OCI-LY7 (cell line): Measurements from ENCODE around the gene OR51B6. TPM values are rescaled to one million over a fixed set of nuclear protein-coding genes. Genes with fewer than 3 reads are reported as not detected.

Experiments used
- BruUV-seq: library from RNA; stranded (reverse); fragments of 400-500 nt; replicated peaks from 2 replicates; lab custom pipeline; 2021; lab: Mats Ljungman, UMichigan
- CTCF ChIA-PET: fragments of 300-600 bp; sonication (Branson Sonifier 250); formaldehyde crosslinking; loops from one replicate; lab custom pipeline; 2022; ENCODE audit warnings: antibody characterized with exemption; ENCODE audit not compliant: unreplicated experiment; lab: Charles Lee
- POLR2A ChIA-PET: fragments of 300-600 bp; sonication (Branson Sonifier 250); formaldehyde crosslinking; loops from one replicate; lab custom pipeline; 2022; ENCODE audit warnings: antibody characterized with exemption; lab: Charles Lee
- DNase-seq: peaks from one replicate; pipeline ENCODE4 v3.0.0-alpha.2; 2015; ENCODE audit warnings: low spot score
- H2AFZ ChIP-seq: fragments of 200-600 bp; sonication (generic), shearing (Covaris generic); 2 replicates; pipeline ENCODE4 v1.6.1; 2014; ENCODE audit warnings: mild to moderate bottlenecking, antibody characterized with exemption, low read length, moderate library complexity
- H3K27ac ChIP-seq: fragments of 200-600 bp; sonication (generic); 2 replicates; pipeline ENCODE4 v1.5.1; 2014; ENCODE audit warnings: mixed run types, low read depth, mild to moderate bottlenecking, moderate library complexity, low read length, inconsistent platforms; ENCODE audit not compliant: poor library complexity, severe bottlenecking
- H3K36me3 ChIP-seq: fragments of 200-600 bp; sonication (generic); 2 replicates; pipeline ENCODE4 v1.6.1; 2014; ENCODE audit warnings: mild to moderate bottlenecking, antibody characterized with exemption, low read length, moderate library complexity, mixed read lengths; ENCODE audit not compliant: insufficient read depth
- H3K4me1 ChIP-seq: fragments of 200-600 bp; sonication (generic); 2 replicates; pipeline ENCODE4 v1.5.1; 2014; ENCODE audit warnings: mild to moderate bottlenecking, low read length; ENCODE audit not compliant: insufficient read depth, poor library complexity, severe bottlenecking
- H3K4me2 ChIP-seq: fragments of 200-600 bp; sonication (generic); 2 replicates; pipeline ENCODE4 v1.6.1; 2014; ENCODE audit warnings: mild to moderate bottlenecking, low read length
- H3K4me3 ChIP-seq: fragments of 200-600 bp; sonication (generic); 2 replicates; pipeline ENCODE4 v1.5.1; 2014; ENCODE audit warnings: mild to moderate bottlenecking, low read depth, low read length; ENCODE audit not compliant: poor library complexity, severe bottlenecking
- H3K79me2 ChIP-seq: fragments of 200-600 bp; sonication (generic); 2 replicates; pipeline ENCODE4 v1.6.1; 2016; ENCODE audit warnings: low read depth, mild to moderate bottlenecking, low read length, moderate library complexity, mixed read lengths; ENCODE audit not compliant: insufficient read depth
- H3K9me2 ChIP-seq: fragments of 200-600 bp; sonication (generic); 2 replicates; pipeline ENCODE4 v1.6.1; 2016; ENCODE audit warnings: mild to moderate bottlenecking, low read length, mixed read lengths; ENCODE audit not compliant: insufficient read depth
- H3K9me3 ChIP-seq: fragments of 200-600 bp; sonication (generic); 2 replicates; pipeline ENCODE4 v1.6.1; 2014; ENCODE audit warnings: mild to moderate bottlenecking, mixed run types, low read length, mixed read lengths
- H4K20me1 ChIP-seq: fragments of 200-600 bp; sonication (generic); 2 replicates; pipeline ENCODE4 v1.6.1; 2014; ENCODE audit warnings: mild to moderate bottlenecking, antibody characterized with exemption, low read length, moderate library complexity, mixed read lengths; ENCODE audit not compliant: insufficient read depth
- CTCF ChIP-seq: fragments of 200-600 bp; sonication (generic); conservative IDR thresholded peaks from 2 replicates; pipeline ENCODE4 v1.5.1; 2014; ENCODE audit warnings: mild to moderate bottlenecking, antibody characterized with exemption, low read length, moderate library complexity, mixed read lengths
- EZH2phosphoT487 ChIP-seq: fragments of 200-600 bp; sonication (generic); IDR thresholded peaks from 2 replicates; pipeline ENCODE4 v1.6.1; 2018; ENCODE audit warnings: low read depth, borderline replicate concordance, mild to moderate bottlenecking, mixed run types, antibody characterized with exemption, low read length, moderate library complexity, mixed read lengths
- intact Hi-C: fragments of 100-400 bp; cut with micrococcal nuclease; formaldehyde crosslinking; loops from one replicate; pipeline ENCODE4 v1.10.0; 2022; ENCODE audit not compliant: unreplicated experiment
- small RNA-seq: library from RNA; depleted of rRNA; stranded (forward); fragments of <200 nt; gene quantifications from one replicate; pipeline ENCODE3, GENCODE V24; 2014
- total RNA-seq, 2 experiments: library from RNA; depleted of rRNA in 1 of 2; stranded (reverse); fragments of >200 nt in 1 of 2; shearing (Covaris generic) in 1 of 2; gene quantifications; 2 replicates each; pipeline ENCODE4 v1.2.3, GENCODE V29; 2014 to 2022

OR51B6 gene
- total RNA-seq, 2 experiments from 2014 or later = not detected

- H3K4me1 ChIP-seq = no peaks in the 10 kb centered on the region
- DNase-seq = no peak
- no peaks in the 10 kb centered on the region for H3K79me2 ChIP-seq
- no peaks in the 10 kb centered on the region for H3K9me3 ChIP-seq
- no peaks in the 10 kb centered on the region for H3K9me2 ChIP-seq
- POLR2A ChIA-PET = interaction anchor here (0.7 kb wide), 1 partner anchor 690 kb away, joined by 3 read pairs; no protein-coding TSS in a partner anchor
- no peak overlapping the region for H3K27ac ChIP-seq
- no TSS peak for BruUV-seq
- intact Hi-C loops = no loop called here
- H3K36me3 ChIP-seq = no peaks in the 10 kb centered on the region
- H3K4me3 ChIP-seq = no peak overlapping the region
- no peak for TF ChIP-seq CTCF
- no peak for TF ChIP-seq EZH2phosphoT487
- CTCF ChIA-PET = no interaction called here
- no peak overlapping the region for H3K4me2 ChIP-seq
- no peaks in the 10 kb centered on the region for H4K20me1 ChIP-seq
- H2AFZ ChIP-seq = no peak overlapping the region
These were observed 42.8 kb downstream of the OR51B6 start for GRCh38 chr11:5394091-5394490.

GRCh38 chr11:5398936-5399335 is 47.6 kb downstream of the OR51B6 start:
- ChIA-PET POLR2A (interaction anchor here (0.6 kb wide), 1 partner anchor 11 kb away, joined by 5 read pairs; no protein-coding TSS in a partner anchor), CTCF (no interaction called here)
- intact Hi-C loops = no loop called here
- H4K20me1 ChIP-seq = no peaks in the 10 kb centered on the region
- H3K79me2 ChIP-seq = no peaks in the 10 kb centered on the region
- BruUV-seq = no TSS peak
- H3K4me2 ChIP-seq = no peak overlapping the region
- H3K27ac ChIP-seq = no peak overlapping the region
- no peak for DNase-seq
- no peaks in the 10 kb centered on the region for H3K9me3 ChIP-seq
- no peaks in the 10 kb centered on the region for H3K36me3 ChIP-seq
- no peaks in the 10 kb centered on the region for H3K9me2 ChIP-seq
- no peaks in the 10 kb centered on the region for H3K4me1 ChIP-seq
- TF ChIP-seq CTCF = no peak
- TF ChIP-seq EZH2phosphoT487 = no peak
- H3K4me3 ChIP-seq = no peak overlapping the region
- H2AFZ ChIP-seq = no peak overlapping the region

Small RNA genes lying within 50 kb of the gene (small RNA-seq; reads per million reads assigned to genes)
- not detected for gene AC104389.3

Other genes with a start within 250 kb of the OR51B6 start
- not detected in 2 replicates for gene OR52A5, start 213.2 kb upstream of the OR51B6 start, total RNA-seq (2014; rRNA removed; shearing (Covaris generic))
- gene OR52A5, start 213.2 kb upstream of the OR51B6 start, total RNA-seq (2022) = not detected in 2 replicates
- not detected in 2 replicates for gene OR52A1, start 196.8 kb upstream of the OR51B6 start, total RNA-seq (2014; rRNA removed; shearing (Covaris generic))
- not detected in 2 replicates for gene OR52A1, start 196.8 kb upstream of the OR51B6 start, total RNA-seq (2022)
- not detected in 2 replicates for gene OR51V1, start 150.8 kb upstream of the OR51B6 start, total RNA-seq (2014; rRNA removed; shearing (Covaris generic))
- not detected in 2 replicates for gene OR51V1, start 150.8 kb upstream of the OR51B6 start, total RNA-seq (2022)
- not detected in 2 replicates for gene HBB, start 124.4 kb upstream of the OR51B6 start, total RNA-seq (2014; rRNA removed; shearing (Covaris generic))
- gene HBB, start 124.4 kb upstream of the OR51B6 start, total RNA-seq (2022) = not detected in 2 replicates
- gene HBD, start 117.0 kb upstream of the OR51B6 start, total RNA-seq (2014; rRNA removed; shearing (Covaris generic)) = not detected in 2 replicates
- gene HBD, start 117.0 kb upstream of the OR51B6 start, total RNA-seq (2022) = not detected in 2 replicates
- gene HBG1, start 101.7 kb upstream of the OR51B6 start, total RNA-seq (2014; rRNA removed; shearing (Covaris generic)) = not detected in 2 replicates
- gene HBG1, start 101.7 kb upstream of the OR51B6 start, total RNA-seq (2022) = not detected in 2 replicates
- gene HBG2, start 96.7 kb upstream of the OR51B6 start, total RNA-seq (2014; rRNA removed; shearing (Covaris generic)) = not detected in 2 replicates
- gene HBG2, start 96.7 kb upstream of the OR51B6 start, total RNA-seq (2022) = not detected in 2 replicates
- gene HBE1, start 81.6 kb upstream of the OR51B6 start, total RNA-seq (2014; rRNA removed; shearing (Covaris generic)) = not detected in 2 replicates
- not detected in 2 replicates for gene HBE1, start 81.6 kb upstream of the OR51B6 start, total RNA-seq (2022)
- gene OR51B4, start 49.6 kb upstream of the OR51B6 start, total RNA-seq (2014; rRNA removed; shearing (Covaris generic)) = not detected in 2 replicates
- not detected in 2 replicates for gene OR51B4, start 49.6 kb upstream of the OR51B6 start, total RNA-seq (2022)
- not detected in 2 replicates for gene OR51B2, start 27.2 kb upstream of the OR51B6 start, total RNA-seq (2014; rRNA removed; shearing (Covaris generic))
- not detected in 2 replicates for gene OR51B2, start 27.2 kb upstream of the OR51B6 start, total RNA-seq (2022)
- gene OR51B5, start 8.0 kb upstream of the OR51B6 start, total RNA-seq (2014; rRNA removed; shearing (Covaris generic)) = 0.16 TPM in 1 of 2 replicates, not detected in the other
- gene OR51B5, start 8.0 kb upstream of the OR51B6 start, total RNA-seq (2022) = not detected in 2 replicates
- not detected in 2 replicates for gene OR51M1, start 32.3 kb downstream of the OR51B6 start, total RNA-seq (2014; rRNA removed; shearing (Covaris generic))
- not detected in 2 replicates for gene OR51M1, start 32.3 kb downstream of the OR51B6 start, total RNA-seq (2022)
- gene OR51Q1, start 70.6 kb downstream of the OR51B6 start, total RNA-seq (2014; rRNA removed; shearing (Covaris generic)) = not detected in 2 replicates
- not detected in 2 replicates for gene OR51Q1, start 70.6 kb downstream of the OR51B6 start, total RNA-seq (2022)
- gene OR51I1, start 90.0 kb downstream of the OR51B6 start, total RNA-seq (2014; rRNA removed; shearing (Covaris generic)) = not detected in 2 replicates
- not detected in 2 replicates for gene OR51I1, start 90.0 kb downstream of the OR51B6 start, total RNA-seq (2022)
- not detected in 2 replicates for gene OR51I2, start 97.8 kb downstream of the OR51B6 start, total RNA-seq (2014; rRNA removed; shearing (Covaris generic))
- gene OR51I2, start 97.8 kb downstream of the OR51B6 start, total RNA-seq (2022) = not detected in 2 replicates
- not detected in 2 replicates for gene OR52D1, start 137.2 kb downstream of the OR51B6 start, total RNA-seq (2014; rRNA removed; shearing (Covaris generic))
- not detected in 2 replicates for gene OR52D1, start 137.2 kb downstream of the OR51B6 start, total RNA-seq (2022)
- gene UBQLN3, start 158.4 kb downstream of the OR51B6 start, total RNA-seq (2014; rRNA removed; shearing (Covaris generic)) = not detected in 2 replicates
- not detected in 2 replicates for gene UBQLN3, start 158.4 kb downstream of the OR51B6 start, total RNA-seq (2022)
- gene UBQLNL, start 165.2 kb downstream of the OR51B6 start, total RNA-seq (2014; rRNA removed; shearing (Covaris generic)) = 0.05 TPM in 1 of 2 replicates, not detected in the other
- gene UBQLNL, start 165.2 kb downstream of the OR51B6 start, total RNA-seq (2022) = 0.13 and 0.15 TPM in 2 replicates
- gene OR52H1, start 197.0 kb downstream of the OR51B6 start, total RNA-seq (2014; rRNA removed; shearing (Covaris generic)) = 0.60 TPM in 1 of 2 replicates, not detected in the other
- not detected in 2 replicates for gene OR52H1, start 197.0 kb downstream of the OR51B6 start, total RNA-seq (2022)
- not detected in 2 replicates for gene OR52B6, start 229.4 kb downstream of the OR51B6 start, total RNA-seq (2014; rRNA removed; shearing (Covaris generic))
- gene OR52B6, start 229.4 kb downstream of the OR51B6 start, total RNA-seq (2022) = not detected in 2 replicates
- not detected in 2 replicates for gene TRIM6, start 245.1 kb downstream of the OR51B6 start, total RNA-seq (2014; rRNA removed; shearing (Covaris generic))
- gene TRIM6, start 245.1 kb downstream of the OR51B6 start, total RNA-seq (2022) = not detected in 2 replicates